ENCODE measurements around the gene CCN5.
"Not testable (repeated sequence)": the region's sequence is repeated elsewhere in the genome, so short reads cannot be mapped to it uniquely, and the experiment has no call there.

The CCN5 gene

GRCh38 chr20:44693627-44694026 lies 21.5 kb upstream of the CCN5 start:
- intact Hi-C loops (cut with DNase I) = no loop called here
- no peak for DNase-seq

DNA sequence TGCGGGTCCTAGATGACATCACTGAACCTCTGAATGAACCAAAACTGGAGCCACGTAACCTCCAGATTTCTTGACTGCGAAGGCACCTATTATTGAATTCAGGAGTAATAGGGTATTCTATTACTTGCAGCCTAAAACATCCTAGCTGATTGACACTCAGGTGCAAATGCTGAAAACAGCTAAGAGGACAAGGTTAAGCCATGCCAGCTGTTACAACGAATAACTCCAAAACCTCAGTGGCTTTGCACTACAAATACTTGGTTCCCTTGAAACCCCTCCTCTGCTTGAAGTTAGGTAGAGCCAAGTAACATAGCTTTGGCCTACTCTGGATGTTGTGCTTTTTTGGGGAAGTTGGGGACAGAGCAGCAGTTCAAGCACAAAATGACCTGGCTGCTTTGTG lies 21.0 kb upstream of the CCN5 start:
- intact Hi-C loops (cut with DNase I) = no loop called here
- DNase-seq = peak in 1 of 10 donors; percentile 6

DNA sequence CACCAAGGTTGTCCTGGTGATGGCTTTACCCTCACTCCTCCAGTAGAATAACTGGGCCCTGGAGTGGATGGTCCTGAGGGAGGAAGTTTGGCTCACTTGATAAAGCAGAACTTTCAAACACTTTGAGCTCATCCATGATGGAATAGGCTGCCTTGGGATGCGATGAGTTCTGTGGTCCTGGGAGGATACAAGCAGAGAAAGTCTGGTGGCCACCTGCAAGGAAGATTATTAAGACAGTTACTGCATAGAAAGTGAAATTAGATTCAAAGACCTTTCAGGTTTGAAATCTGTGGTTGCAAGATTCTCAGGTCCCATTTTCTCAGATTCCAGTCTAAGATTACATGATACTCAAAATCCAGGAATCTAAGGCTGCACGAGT lies 19.9 kb upstream of the CCN5 start:
- intact Hi-C loops (cut with DNase I) = no loop called here
- DNase-seq = no peak

DNA sequence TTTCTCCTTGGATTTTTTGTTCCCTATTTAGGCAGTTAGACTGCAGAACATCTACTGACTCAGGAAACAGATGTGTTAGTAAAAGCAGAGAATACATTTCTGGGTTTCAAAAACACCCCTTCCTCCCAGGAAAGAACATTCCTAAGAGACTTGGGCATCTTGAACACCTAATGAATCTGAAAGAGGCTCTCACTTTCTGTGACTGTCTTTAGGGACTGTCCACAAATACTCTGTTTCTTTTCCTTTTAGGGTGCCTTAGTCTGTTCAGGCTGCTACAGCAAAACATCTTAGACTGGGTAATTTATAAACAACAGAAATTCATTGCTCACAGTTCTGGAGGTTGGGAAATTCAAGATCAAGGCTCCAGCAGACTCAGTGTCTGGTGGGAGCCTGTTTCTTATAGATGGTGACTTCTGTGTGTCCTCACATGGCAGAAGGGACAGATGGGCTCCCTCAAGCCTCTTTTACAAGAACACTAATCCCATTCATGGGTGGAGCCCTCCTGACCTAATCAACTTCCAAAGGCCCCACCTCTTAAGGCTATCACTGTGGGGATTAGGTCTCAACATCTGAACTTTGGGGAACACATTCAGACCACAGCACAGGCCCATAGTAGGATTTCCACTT lies 19.4 kb upstream of the CCN5 start:
- intact Hi-C loops (cut with DNase I) = no loop called here
- peak in 1 of 10 donors; percentile 17 for DNase-seq

GRCh38 chr20:44696315-44696714 lies 18.9 kb upstream of the CCN5 start:
- DNase-seq = peak in 1 of 10 donors; percentile 36
- intact Hi-C loops (cut with DNase I) = no loop called here

DNA sequence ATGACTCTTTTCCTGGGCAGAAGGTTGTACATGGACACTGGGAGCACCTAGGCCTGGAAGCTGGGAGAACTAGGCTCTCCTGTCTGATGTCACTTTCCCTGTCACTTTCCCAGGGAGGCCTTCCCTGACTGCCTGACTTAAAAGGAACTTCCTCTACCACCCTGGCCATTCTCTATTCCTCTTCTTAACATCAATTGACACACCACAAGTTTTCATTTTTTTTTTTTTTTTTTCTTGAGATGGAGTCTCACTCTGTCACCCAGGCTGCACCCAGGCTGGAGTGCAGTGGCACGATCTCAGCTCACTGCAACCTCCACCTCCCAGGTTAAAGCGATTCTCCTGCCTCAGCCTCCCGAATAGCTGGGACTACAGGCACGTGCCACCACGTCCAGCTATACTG lies 18.1 kb upstream of the CCN5 start:
- intact Hi-C loops (cut with DNase I) = not testable (repeated sequence)
- peak in 1 of 10 donors; percentile 24 for DNase-seq

DNA sequence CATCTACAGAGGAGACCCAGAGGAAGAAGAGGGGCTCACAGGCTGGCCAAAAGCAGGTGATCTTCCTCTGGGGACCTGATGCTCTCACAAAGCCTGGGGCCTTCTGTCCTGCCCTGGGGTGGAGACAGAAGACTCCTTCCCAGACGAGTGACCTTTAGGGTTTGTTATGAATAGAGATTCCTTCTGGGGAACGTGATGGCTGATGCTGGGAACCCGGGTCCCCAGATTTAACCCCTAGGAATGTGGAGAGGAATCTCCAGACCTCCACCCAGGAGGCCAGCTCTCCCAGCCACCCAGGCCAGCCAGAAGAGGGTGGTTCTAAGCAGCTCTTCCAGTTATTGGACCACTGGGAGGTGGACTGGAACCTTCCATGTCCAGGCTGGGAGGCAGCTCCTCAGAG lies 16.8 kb upstream of the CCN5 start:
- intact Hi-C loops (cut with DNase I) = no loop called here
- peak in 1 of 10 donors; percentile 39 for DNase-seq

DNA sequence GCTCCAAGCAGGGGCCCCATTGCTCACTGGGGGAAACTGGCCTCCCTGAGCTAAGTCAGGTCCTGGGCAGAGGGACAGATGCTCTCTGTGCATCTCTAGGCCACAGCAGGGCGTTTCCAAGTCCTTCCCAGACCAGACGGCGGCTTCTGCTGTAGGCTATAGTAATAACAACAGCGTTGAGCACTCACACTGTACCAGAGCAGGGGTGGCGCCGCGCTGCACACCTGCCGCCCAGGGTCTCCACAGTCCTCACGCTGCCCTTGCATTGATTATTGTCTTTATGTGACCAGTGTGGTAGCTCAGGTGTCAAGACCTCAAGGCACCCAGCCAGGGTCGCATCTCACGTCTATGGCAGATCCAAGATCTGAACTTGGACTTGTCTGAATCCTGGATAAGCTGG lies 14.9 kb upstream of the CCN5 start:
- DNase-seq = peak in 2 of 10 donors; percentile 53 to 57
- intact Hi-C loops (cut with DNase I) = no loop called here

GRCh38 chr20:44701118-44701857 lies 13.9 kb upstream of the CCN5 start:
- intact Hi-C loops (cut with DNase I) = no loop called here
- peak in 2 of 10 donors; percentile 12 to 73 for DNase-seq

GRCh38 chr20:44701858-44702256 lies 13.3 kb upstream of the CCN5 start:
- no peak for DNase-seq
- intact Hi-C loops (cut with DNase I) = no loop called here

DNA sequence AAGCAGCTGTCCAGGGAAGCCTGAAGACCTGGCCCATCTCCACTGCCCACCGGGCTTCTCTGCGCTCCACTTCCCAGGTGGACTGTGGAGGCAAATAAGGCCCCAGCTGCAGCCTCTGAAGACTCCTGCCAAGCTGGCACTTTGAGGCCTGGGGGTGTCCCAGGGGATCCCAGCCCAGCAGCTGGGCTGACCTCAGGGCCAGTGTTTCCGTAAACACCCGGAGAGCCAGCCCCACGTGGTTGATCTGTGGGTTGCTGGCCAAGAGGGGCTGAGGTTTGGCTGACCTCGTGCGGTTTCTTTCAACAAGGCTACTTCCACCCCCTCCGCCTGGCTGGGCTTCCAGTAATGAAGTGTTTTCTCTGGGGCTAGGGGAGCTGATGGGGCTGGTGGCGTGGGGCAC lies 12.4 kb upstream of the CCN5 start:
- DNase-seq = peak; percentile 73 to 98 (median 80)
- intact Hi-C loops (cut with DNase I) = no loop called here

- intact Hi-C loops (cut with DNase I) = no loop called here
- no peak for DNase-seq
These were observed 11.8 kb upstream of the CCN5 start for GRCh38 chr20:44703183-44703925.

GRCh38 chr20:44703956-44704488 lies 11.1 kb upstream of the CCN5 start:
- peak in 1 of 10 donors; percentile 49 for DNase-seq
- intact Hi-C loops (cut with DNase I) = no loop called here

DNA sequence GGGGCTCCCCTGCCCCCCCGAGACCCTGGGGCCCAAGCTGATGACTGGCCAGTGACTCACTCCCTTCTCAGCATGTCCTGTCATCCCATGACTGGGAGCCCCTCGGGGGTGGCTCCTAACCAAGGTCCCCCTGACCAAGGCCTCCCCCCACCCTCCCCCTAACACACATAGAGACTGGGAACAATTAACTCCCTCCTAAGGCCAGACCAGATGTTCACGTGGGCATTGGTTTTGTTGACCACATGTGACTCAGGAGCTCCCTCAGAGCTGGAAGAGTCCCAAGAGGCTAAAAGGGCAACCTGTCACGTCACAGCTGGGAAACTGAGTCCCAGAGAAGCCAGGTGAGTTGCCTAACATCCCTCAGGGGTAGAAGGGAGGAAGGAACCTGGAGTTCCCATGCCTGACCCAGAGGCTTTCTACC lies 10.6 kb upstream of the CCN5 start:
- DNase-seq = peak in 1 of 10 donors; percentile 58
- intact Hi-C loops (cut with DNase I) = no loop called here

DNA sequence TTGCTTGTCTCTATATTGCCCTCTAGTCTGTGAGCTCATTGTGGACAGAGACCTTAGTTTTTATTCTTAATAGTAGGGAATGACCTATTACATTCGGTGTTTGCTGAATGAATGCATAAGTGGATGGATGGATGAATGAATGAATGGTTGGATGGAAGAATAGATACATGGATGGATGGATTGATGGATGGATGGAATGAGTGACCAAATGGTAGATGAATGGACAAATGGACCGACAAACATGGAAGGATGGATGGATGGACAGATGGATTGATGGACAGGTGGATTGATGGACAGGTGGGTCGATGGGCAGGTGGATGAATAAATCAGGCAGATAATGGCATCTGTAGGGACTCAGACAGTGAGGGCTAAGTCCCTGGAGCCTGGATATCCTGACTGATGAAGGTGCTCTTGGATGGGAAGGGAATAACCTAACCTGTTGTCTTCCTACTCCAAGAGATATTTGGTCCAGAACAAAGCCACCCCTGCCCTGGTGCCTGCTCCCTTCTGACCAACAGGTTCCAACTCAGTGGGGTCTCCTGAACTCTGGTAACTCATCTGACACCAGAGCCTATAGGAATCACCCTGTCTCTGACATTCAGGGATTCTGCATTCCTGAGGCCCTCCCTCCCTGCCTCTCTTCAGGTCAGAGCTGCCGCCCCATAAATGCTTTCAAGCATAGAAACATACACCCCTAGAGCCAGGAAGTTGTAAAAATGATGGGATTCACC lies 9.6 kb upstream of the CCN5 start:
- DNase-seq = peak in 1 of 10 donors; percentile 34
- intact Hi-C loops (cut with DNase I) = no loop called here

GRCh38 chr20:44706301-44707017 lies 8.7 kb upstream of the CCN5 start:
- intact Hi-C loops (cut with DNase I) = no loop called here
- DNase-seq = peak in 3 of 10 donors; percentile 30 to 72 (median 59)

GRCh38 chr20:44707018-44707579 lies 8.1 kb upstream of the CCN5 start:
- DNase-seq = no peak
- intact Hi-C loops (cut with DNase I) = no loop called here

GRCh38 chr20:44709380-44709779 lies 5.8 kb upstream of the CCN5 start:
- intact Hi-C loops (cut with DNase I) = no loop called here
- DNase-seq = peak in 1 of 10 donors; percentile 49

DNA sequence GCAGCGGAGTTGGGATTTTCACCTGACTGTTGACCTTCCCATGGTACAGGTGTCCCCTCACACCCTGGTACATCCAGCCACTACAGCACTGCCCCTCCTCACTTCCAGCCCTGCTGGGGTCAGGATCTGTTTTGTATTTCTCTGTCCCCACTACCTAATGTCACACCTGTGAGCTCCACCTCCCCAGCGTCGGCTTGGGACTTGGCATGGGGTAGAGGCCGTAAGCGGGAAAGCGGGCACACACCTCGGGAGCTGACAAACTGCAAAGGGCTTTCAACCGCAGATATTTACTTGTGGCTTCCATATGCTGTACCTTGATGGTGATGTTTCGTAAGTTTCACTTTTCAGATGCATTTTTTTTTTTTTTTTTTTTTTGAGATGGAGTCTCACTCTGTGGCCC lies 5.4 kb upstream of the CCN5 start:
- DNase-seq = peak in 2 of 10 donors; percentile 27 to 42
- intact Hi-C loops (cut with DNase I) = no loop called here

DNA sequence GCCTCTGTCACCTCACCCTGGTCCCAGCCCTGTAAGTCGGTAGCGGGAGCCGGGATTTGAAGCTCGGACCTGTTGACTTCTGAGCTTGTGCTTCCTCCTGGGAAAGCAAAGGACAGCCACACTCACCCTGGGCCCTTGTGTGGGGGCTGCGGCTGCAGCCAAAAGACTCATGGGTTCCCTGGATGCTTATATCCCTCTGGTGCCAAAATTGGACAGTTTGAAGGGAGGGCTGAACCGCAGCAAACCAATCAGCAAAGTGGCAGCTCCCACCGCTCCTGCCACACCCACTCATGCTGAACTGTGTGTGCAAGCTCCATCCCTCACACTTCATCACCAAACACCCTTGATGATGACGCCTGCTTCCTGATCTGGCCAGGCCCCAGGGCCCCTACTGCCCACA lies 3.9 kb upstream of the CCN5 start:
- intact Hi-C loops (cut with DNase I) = no loop called here
- DNase-seq = peak in 1 of 10 donors; percentile 77
